Measurements from ENCODE around the gene CHMP1B.

The CHMP1B gene

GRCh38 chr18:11851146-11851805, at the start of gene CHMP1B:
Gene CHMP1B, plus strand, starts transcription at chr18:11851413. Its CDS starts 99 bp downstream, at chr18:11851512.
- DNase-seq (ENCODE audit: low read depth, low spot score): peak; percentile 99

GRCh38 chr18:11801573-11801972, 49.6 kb upstream of the CHMP1B start:
- no peak for DNase-seq (ENCODE audit: low read depth, low spot score)

GRCh38 chr18:11802158-11802557, 49.1 kb upstream of the CHMP1B start:
- no peak for DNase-seq (ENCODE audit: low read depth, low spot score)

GRCh38 chr18:11802586-11802985, 48.6 kb upstream of the CHMP1B start:
- DNase-seq (ENCODE audit: low read depth, low spot score): no peak

- DNase-seq (ENCODE audit: low read depth, low spot score): no peak
Observed at GRCh38 chr18:11807233-11807632, 44.0 kb upstream of the CHMP1B start.

- peak; percentile 29 for DNase-seq (ENCODE audit: low read depth, low spot score)
Observed at GRCh38 chr18:11808001-11808855, 43.0 kb upstream of the CHMP1B start.

GRCh38 chr18:11809895-11810294, 41.3 kb upstream of the CHMP1B start:
- DNase-seq (ENCODE audit: low read depth, low spot score): no peak

- DNase-seq (ENCODE audit: low read depth, low spot score): no peak
Observed at GRCh38 chr18:11810379-11810778, 40.8 kb upstream of the CHMP1B start.

- DNase-seq (ENCODE audit: low read depth, low spot score): no peak
Observed at GRCh38 chr18:11811009-11811408, 40.2 kb upstream of the CHMP1B start.

GRCh38 chr18:11817229-11817628, 34.0 kb upstream of the CHMP1B start:
- no peak for DNase-seq (ENCODE audit: low read depth, low spot score)

GRCh38 chr18:11818486-11819203, 32.6 kb upstream of the CHMP1B start:
- DNase-seq (ENCODE audit: low read depth, low spot score): no peak

- DNase-seq (ENCODE audit: low read depth, low spot score): no peak
Observed at GRCh38 chr18:11819938-11820337, 31.3 kb upstream of the CHMP1B start.

- no peak for DNase-seq (ENCODE audit: low read depth, low spot score)
Observed at GRCh38 chr18:11820697-11821096, 30.5 kb upstream of the CHMP1B start.

- DNase-seq (ENCODE audit: low read depth, low spot score): no peak
Observed at GRCh38 chr18:11821208-11821607, 30.0 kb upstream of the CHMP1B start.

- DNase-seq (ENCODE audit: low read depth, low spot score): no peak
Observed at GRCh38 chr18:11821643-11822237, 29.5 kb upstream of the CHMP1B start.

- DNase-seq (ENCODE audit: low read depth, low spot score): peak; percentile 6
Observed at GRCh38 chr18:11823545-11823944, 27.7 kb upstream of the CHMP1B start.

- DNase-seq (ENCODE audit: low read depth, low spot score): no peak
Observed at GRCh38 chr18:11826836-11827235, 24.4 kb upstream of the CHMP1B start.

GRCh38 chr18:11828786-11829432, 22.3 kb upstream of the CHMP1B start:
- no peak for DNase-seq (ENCODE audit: low read depth, low spot score)

GRCh38 chr18:11830585-11830984, 20.6 kb upstream of the CHMP1B start:
- no peak for DNase-seq (ENCODE audit: low read depth, low spot score)

- no peak for DNase-seq (ENCODE audit: low read depth, low spot score)
Observed at GRCh38 chr18:11831921-11832320, 19.3 kb upstream of the CHMP1B start.

- no peak for DNase-seq (ENCODE audit: low read depth, low spot score)
Observed at GRCh38 chr18:11834772-11835171, 16.4 kb upstream of the CHMP1B start.
